SK-N-SH (cell line): ENCODE measurements around the gene CA12. TPM values are rescaled to one million over a fixed set of nuclear protein-coding genes. Genes with fewer than 3 reads are reported as not detected.

Source experiments
- CTCF ChIA-PET: fragments of 300-600, 350-600 bp; formaldehyde crosslinking; extraction: SDS; loops from one replicate; lab custom pipeline; 2021; lab: Yijun Ruan, JAX
- POLR2A ChIA-PET: fragments of 350-600 bp; sonication (Branson Sonifier 250); formaldehyde crosslinking; extraction: SDS; loops from one replicate; lab custom pipeline; 2020; ENCODE audit warnings: antibody characterized with exemption, inconsistent platforms; lab: Yijun Ruan, JAX
- DNase-seq: peaks from one replicate; pipeline ENCODE4 v3.0.0; 2012
- H2AFZ ChIP-seq: fragments of 200-600 bp; sonication (generic); 2 replicates; pipeline ENCODE4 v1.8.1; 2016; ENCODE audit warnings: antibody characterized with exemption, mild to moderate bottlenecking, low read depth
- H3F3A ChIP-seq: fragments of 200-600 bp; sonication (generic); replicated peaks from 2 replicates; pipeline ENCODE3; 2016; ENCODE audit warnings: antibody characterized with exemption, mild to moderate bottlenecking; ENCODE audit not compliant: insufficient read depth
- H3K27ac ChIP-seq, 2 experiments: fragments of 200-500 bp in 1 of 2; fragments of 200-600 bp in 1 of 2; sonication (Bioruptor generic) in 1 of 2; sonication (generic), shearing (Covaris generic) in 1 of 2; 2 replicates each; pipeline versions ENCODE4 v1.5.1 to v1.6.1; 2014 to 2016; ENCODE audit warnings: low read depth in 2 of 2, inconsistent platforms in 1 of 2, low read length in 1 of 2, mild to moderate bottlenecking in 1 of 2, mixed read lengths in 1 of 2
- H3K27me3 ChIP-seq: fragments of 200-600 bp; sonication (generic), shearing (Covaris generic); 2 replicates; pipeline ENCODE4 v1.6.1; 2016; ENCODE audit warnings: mixed run types; ENCODE audit not compliant: insufficient read depth
- H3K36me3 ChIP-seq, 2 experiments: fragments of 200-500 bp in 1 of 2; fragments of 200-600 bp in 1 of 2; sonication (Bioruptor generic) in 1 of 2; sonication (generic) in 1 of 2; replicated peaks in 1 of 2; 2 replicates each; pipeline versions ENCODE3 to v1.5.1; 2014 to 2016; ENCODE audit warnings: low read length in 1 of 2, mild to moderate bottlenecking in 1 of 2; ENCODE audit not compliant: insufficient read depth in 2 of 2, control insufficient read depth in 1 of 2
- H3K4me1 ChIP-seq, 2 experiments: fragments of 200-500 bp in 1 of 2; fragments of 200-600 bp in 1 of 2; sonication (Bioruptor generic) in 1 of 2; sonication (generic), shearing (Covaris generic) in 1 of 2; 2 replicates each; pipeline versions ENCODE4 v1.5.1 to v1.6.1; 2014 to 2016; ENCODE audit warnings: low read depth in 1 of 2, low read length in 1 of 2, mixed run types in 1 of 2; ENCODE audit not compliant: insufficient read depth in 2 of 2, control insufficient read depth in 1 of 2
- H3K4me2 ChIP-seq: fragments of 200-600 bp; sonication (generic), shearing (Covaris generic); 2 replicates; pipeline ENCODE4 v1.6.1; 2017; ENCODE audit warnings: mixed run types
- H3K4me3 ChIP-seq, 2 experiments: fragments of 200-500 bp in 1 of 2; fragments of 200-600 bp in 1 of 2; sonication (Bioruptor generic) in 1 of 2; sonication (generic), shearing (Covaris generic) in 1 of 2; 2 replicates each; pipeline versions ENCODE4 v1.5.1 to v1.8.1; 2014 to 2016; ENCODE audit warnings: low read depth in 2 of 2, inconsistent platforms in 1 of 2, low read length in 1 of 2, mild to moderate bottlenecking in 1 of 2, mixed read lengths in 1 of 2, moderate library complexity in 1 of 2
- H3K79me2 ChIP-seq: fragments of 200-600 bp; sonication (generic); 2 replicates; pipeline ENCODE4 v1.8.1; 2017; ENCODE audit warnings: mild to moderate bottlenecking; ENCODE audit not compliant: insufficient read depth
- H3K9ac ChIP-seq: fragments of 200-600 bp; sonication (generic); 2 replicates; pipeline ENCODE4 v1.6.1; 2017; ENCODE audit warnings: mixed run types
- H3K9me2 ChIP-seq: fragments of 200-600 bp; sonication (generic); 2 replicates; pipeline ENCODE4 v1.6.1; 2017; ENCODE audit warnings: mixed run types
- H3K9me3 ChIP-seq: fragments of 200-600 bp; sonication (generic); 2 replicates; pipeline ENCODE4 v1.6.1; 2017; ENCODE audit warnings: mixed run types, mild to moderate bottlenecking, moderate library complexity
- H4K20me1 ChIP-seq: fragments of 200-600 bp; sonication (generic); 2 replicates; pipeline ENCODE4 v1.6.1; 2017; ENCODE audit warnings: mild to moderate bottlenecking, mixed run types; ENCODE audit not compliant: insufficient read depth
- CHD2 ChIP-seq: fragments of 150-350 bp; IDR thresholded peaks from 2 replicates; pipeline ENCODE4 v1.6.1; 2018; ENCODE audit warnings: low read length; ENCODE audit not compliant: partially characterized antibody
- EP300 ChIP-seq, 2 experiments: IDR thresholded peaks; 2 replicates each; pipeline versions ENCODE4 v1.4.0 to v1.6.1; 2012; ENCODE audit warnings: borderline replicate concordance in 1 of 2, low read depth in 1 of 2, low read length in 1 of 2
- FOXM1 ChIP-seq: IDR thresholded peaks from 2 replicates; pipeline ENCODE4 v1.4.0; 2012; ENCODE audit warnings: low read depth, mild to moderate bottlenecking
- GATA2 ChIP-seq: sonication (generic); formaldehyde crosslinking; IDR thresholded peaks from 2 replicates; pipeline ENCODE4 v1.5.0; 2020; ENCODE audit warnings: mild to moderate bottlenecking, missing genetic modification reagents
- MEF2A ChIP-seq: IDR thresholded peaks from 2 replicates; pipeline ENCODE4 v1.4.0; 2012; ENCODE audit warnings: low read depth, borderline replicate concordance
- MXI1 ChIP-seq: IDR thresholded peaks from 2 replicates; pipeline ENCODE4 v1.6.1; 2012; ENCODE audit warnings: mild to moderate bottlenecking, low read depth, low read length, improper control_type of control experiment
- NFIC ChIP-seq: IDR thresholded peaks from 2 replicates; pipeline ENCODE4 v1.4.0; 2012; ENCODE audit warnings: borderline replicate concordance
- POLR2AphosphoS5 ChIP-seq: IDR thresholded peaks from 2 replicates; pipeline ENCODE4 v1.6.1; 2012; ENCODE audit warnings: low read depth, low read length
- RAD21 ChIP-seq: IDR thresholded peaks from 2 replicates; pipeline ENCODE4 v1.6.1; 2012; ENCODE audit warnings: mild to moderate bottlenecking, low read length
- RCOR1 ChIP-seq: fragments of 150-350 bp; IDR thresholded peaks from 2 replicates; pipeline ENCODE4 v1.6.1; 2017; ENCODE audit warnings: antibody characterized with exemption, low read length
- RFX5 ChIP-seq: IDR thresholded peaks from 2 replicates; pipeline ENCODE4 v1.6.1; 2012; ENCODE audit warnings: mild to moderate bottlenecking, improper control_type of control experiment, low read length
- TAF1 ChIP-seq: IDR thresholded peaks from 2 replicates; pipeline ENCODE4 v1.6.1; 2012; ENCODE audit warnings: low read depth, mild to moderate bottlenecking, low read length, moderate library complexity, borderline replicate concordance
- TEAD4 ChIP-seq: IDR thresholded peaks from 2 replicates; pipeline ENCODE4 v1.4.0; 2012; ENCODE audit warnings: mild to moderate bottlenecking, borderline replicate concordance; ENCODE audit not compliant: insufficient read depth
- USF1 ChIP-seq: IDR thresholded peaks from 2 replicates; pipeline ENCODE4 v1.4.0; 2012; ENCODE audit warnings: low read depth, borderline replicate concordance
- YY1 ChIP-seq: IDR thresholded peaks from 2 replicates; pipeline ENCODE4 v1.4.0; 2012; ENCODE audit warnings: low read depth, mild to moderate bottlenecking
- WGBS: methylation state at CpG from one replicate; pipeline ENCODE4 v1.1.6; 2017; ENCODE audit warnings: low lambda C conversion rate; 5-methylcytosine and 5-hydroxymethylcytosine counted together
- polyA plus RNA-seq, 3 experiments: library from polyadenylated mRNA; depleted of rRNA; stranded (reverse); fragments of >200 nt; gene quantifications; 2 replicates each; pipeline ENCODE4 v1.2.3, GENCODE V29; 2012
- TF ChIP-seq, protein P1 (sequence below): IDR thresholded peaks from 2 replicates; pipeline ENCODE4 v1.4.0; 2012; ENCODE audit warnings: low read depth
- TF ChIP-seq, protein P2 (sequence below): IDR thresholded peaks from 2 replicates; pipeline ENCODE4 v1.4.0; 2012; ENCODE audit warnings: low read depth, borderline replicate concordance
- TF ChIP-seq, protein P3 (sequence below): fragments of 150-350 bp; IDR thresholded peaks from 2 replicates; pipeline ENCODE4 v1.6.1; 2016; ENCODE audit warnings: mild to moderate bottlenecking, low read depth, low read length

Gene CA12
- polyA plus RNA-seq, 1 of the 3 experiments (the other 2 are of a cell fraction): 39.4 TPM

GRCh38 chr15:63313825-63314224, 67.8 kb downstream of the CA12 start:
- peak; percentile 66 for DNase-seq
- TF ChIP-seq, protein P1, sequence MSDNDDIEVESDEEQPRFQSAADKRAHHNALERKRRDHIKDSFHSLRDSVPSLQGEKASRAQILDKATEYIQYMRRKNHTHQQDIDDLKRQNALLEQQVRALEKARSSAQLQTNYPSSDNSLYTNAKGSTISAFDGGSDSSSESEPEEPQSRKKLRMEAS: no peak
- TF ChIP-seq GATA2 (CRISPR knock-in tag) (peak; percentile 96), EP300 (IDR thresholded peaks at IDR 0.05; ENCODE audit: borderline replicate concordance in 1 of 2, low read depth in 1 of 2, low read length in 1 of 2) (peak in 1 of 2 experiments; percentile 78; a peak in 2 of 4 replicates), USF1 (no peak), POLR2AphosphoS5 (no peak), CHD2 (peak; percentile 73), MEF2A (no peak), TEAD4 (no peak), RFX5 (peak; percentile 65; the same call in 1 of the 2 replicates), TAF1 (no peak), RAD21 (peak; percentile 43), YY1 (no peak), NFIC (no peak), MXI1 (peak; percentile 40; the same call in 1 of the 2 replicates), RCOR1 (peak; percentile 99), FOXM1 (no peak)
- TF ChIP-seq, protein P2, sequence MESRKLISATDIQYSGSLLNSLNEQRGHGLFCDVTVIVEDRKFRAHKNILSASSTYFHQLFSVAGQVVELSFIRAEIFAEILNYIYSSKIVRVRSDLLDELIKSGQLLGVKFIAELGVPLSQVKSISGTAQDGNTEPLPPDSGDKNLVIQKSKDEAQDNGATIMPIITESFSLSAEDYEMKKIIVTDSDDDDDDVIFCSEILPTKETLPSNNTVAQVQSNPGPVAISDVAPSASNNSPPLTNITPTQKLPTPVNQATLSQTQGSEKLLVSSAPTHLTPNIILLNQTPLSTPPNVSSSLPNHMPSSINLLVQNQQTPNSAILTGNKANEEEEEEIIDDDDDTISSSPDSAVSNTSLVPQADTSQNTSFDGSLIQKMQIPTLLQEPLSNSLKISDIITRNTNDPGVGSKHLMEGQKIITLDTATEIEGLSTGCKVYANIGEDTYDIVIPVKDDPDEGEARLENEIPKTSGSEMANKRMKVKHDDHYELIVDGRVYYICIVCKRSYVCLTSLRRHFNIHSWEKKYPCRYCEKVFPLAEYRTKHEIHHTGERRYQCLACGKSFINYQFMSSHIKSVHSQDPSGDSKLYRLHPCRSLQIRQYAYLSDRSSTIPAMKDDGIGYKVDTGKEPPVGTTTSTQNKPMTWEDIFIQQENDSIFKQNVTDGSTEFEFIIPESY: no peak
- TF ChIP-seq, protein P3, sequence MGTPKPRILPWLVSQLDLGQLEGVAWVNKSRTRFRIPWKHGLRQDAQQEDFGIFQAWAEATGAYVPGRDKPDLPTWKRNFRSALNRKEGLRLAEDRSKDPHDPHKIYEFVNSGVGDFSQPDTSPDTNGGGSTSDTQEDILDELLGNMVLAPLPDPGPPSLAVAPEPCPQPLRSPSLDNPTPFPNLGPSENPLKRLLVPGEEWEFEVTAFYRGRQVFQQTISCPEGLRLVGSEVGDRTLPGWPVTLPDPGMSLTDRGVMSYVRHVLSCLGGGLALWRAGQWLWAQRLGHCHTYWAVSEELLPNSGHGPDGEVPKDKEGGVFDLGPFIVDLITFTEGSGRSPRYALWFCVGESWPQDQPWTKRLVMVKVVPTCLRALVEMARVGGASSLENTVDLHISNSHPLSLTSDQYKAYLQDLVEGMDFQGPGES: no peak
- CTCF ChIA-PET: interaction anchor here (0.7 to 3.3 kb wide), 4 partner anchors 13 to 153 kb away, joined by 3 to 17 read pairs (median 4); no protein-coding TSS in a partner anchor
- POLR2A ChIA-PET: no interaction called here
- H3K4me3 ChIP-seq: no peak overlapping the region; a peak in 1 of 4 replicates
- no peak overlapping the region for H3K9ac ChIP-seq
- H3K27me3 ChIP-seq: no peaks in the 10 kb centered on the region
- no peaks in the 10 kb centered on the region for H3K9me2 ChIP-seq
- H3K9me3 ChIP-seq: no peaks in the 10 kb centered on the region
- H3K27ac ChIP-seq: no peak overlapping the region
- no peak overlapping the region for H3K4me2 ChIP-seq
- no peaks in the 10 kb centered on the region for H3K79me2 ChIP-seq
- peaks cover 6% of the 10 kb centered on the region for H3F3A ChIP-seq
- H3K36me3 ChIP-seq: no peaks in the 10 kb centered on the region
- WGBS: 52% methylated on average over 4 of the region's 4 CpGs
- H4K20me1 ChIP-seq: no peaks in the 10 kb centered on the region
- peaks cover 0 to 11% of the 10 kb centered on the region in 2 experiments; a peak in 3 of 4 replicates for H3K4me1 ChIP-seq
- no peak overlapping the region for H2AFZ ChIP-seq
